OCI-LY7 (cell line): ENCODE results near the gene ACSF2.

Source experiments
- EZH2phosphoT487 ChIP-seq: fragments of 200-600 bp; sonication (generic); IDR thresholded peaks from 2 replicates; pipeline ENCODE4 v1.6.1; 2018; ENCODE audit warnings: low read depth, borderline replicate concordance, mild to moderate bottlenecking, mixed run types, antibody characterized with exemption, low read length, moderate library complexity, mixed read lengths
- TF ChIP-seq, protein P1 (sequence below): fragments of 200-600 bp; sonication (generic); conservative IDR thresholded peaks from 2 replicates; pipeline ENCODE4 v1.5.1; 2014; ENCODE audit warnings: mild to moderate bottlenecking, antibody characterized with exemption, low read length, moderate library complexity, mixed read lengths

DNA sequence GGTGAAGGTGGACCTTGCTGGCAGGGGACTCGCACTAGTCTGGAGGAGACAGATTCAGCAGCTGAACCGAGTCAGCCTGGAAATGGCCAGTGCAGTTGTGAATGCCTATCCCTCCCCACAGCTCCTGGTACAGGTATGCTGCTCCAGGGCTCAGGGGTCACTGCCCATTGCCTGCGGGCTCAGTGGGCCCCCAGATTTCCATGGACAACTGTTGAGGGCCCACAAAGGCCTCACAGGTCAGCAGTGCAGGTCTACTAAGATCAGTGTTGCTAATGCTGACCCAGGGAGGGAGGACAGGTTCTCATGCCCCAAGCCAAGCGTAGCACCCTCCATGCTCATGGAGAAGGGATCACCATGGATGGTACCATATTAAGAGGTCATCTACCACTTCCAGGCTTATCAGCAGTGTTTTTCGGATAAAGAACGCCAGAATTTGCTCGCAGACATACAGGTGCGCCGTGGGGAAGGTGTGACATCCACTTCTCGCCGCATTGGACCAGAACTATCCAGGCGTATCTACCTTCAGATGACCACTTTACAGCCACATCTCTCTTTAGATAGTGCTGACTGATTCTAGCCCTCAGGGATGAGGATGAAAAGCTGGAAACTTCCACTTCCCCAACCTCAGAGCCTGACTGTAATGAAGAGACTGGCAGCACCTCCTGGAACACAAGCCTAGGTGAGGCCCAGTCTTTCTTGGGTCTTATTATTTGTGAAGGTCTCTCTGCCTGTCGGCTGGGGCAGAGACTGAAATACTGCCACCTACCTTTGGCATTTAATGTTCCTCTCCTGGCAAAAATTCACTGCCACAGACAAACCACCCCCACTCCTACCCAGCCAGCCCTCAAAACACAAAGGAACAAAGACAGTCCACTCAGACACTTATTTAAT is 45.4 kb upstream of the ACSF2 start:
- TF ChIP-seq, protein P1, sequence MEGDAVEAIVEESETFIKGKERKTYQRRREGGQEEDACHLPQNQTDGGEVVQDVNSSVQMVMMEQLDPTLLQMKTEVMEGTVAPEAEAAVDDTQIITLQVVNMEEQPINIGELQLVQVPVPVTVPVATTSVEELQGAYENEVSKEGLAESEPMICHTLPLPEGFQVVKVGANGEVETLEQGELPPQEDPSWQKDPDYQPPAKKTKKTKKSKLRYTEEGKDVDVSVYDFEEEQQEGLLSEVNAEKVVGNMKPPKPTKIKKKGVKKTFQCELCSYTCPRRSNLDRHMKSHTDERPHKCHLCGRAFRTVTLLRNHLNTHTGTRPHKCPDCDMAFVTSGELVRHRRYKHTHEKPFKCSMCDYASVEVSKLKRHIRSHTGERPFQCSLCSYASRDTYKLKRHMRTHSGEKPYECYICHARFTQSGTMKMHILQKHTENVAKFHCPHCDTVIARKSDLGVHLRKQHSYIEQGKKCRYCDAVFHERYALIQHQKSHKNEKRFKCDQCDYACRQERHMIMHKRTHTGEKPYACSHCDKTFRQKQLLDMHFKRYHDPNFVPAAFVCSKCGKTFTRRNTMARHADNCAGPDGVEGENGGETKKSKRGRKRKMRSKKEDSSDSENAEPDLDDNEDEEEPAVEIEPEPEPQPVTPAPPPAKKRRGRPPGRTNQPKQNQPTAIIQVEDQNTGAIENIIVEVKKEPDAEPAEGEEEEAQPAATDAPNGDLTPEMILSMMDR: peak; percentile 63
- TF ChIP-seq EZH2phosphoT487: no peak
